WTC11 (cell line): ENCODE results near the gene TRNT1. TPM values are rescaled to one million over a fixed set of nuclear protein-coding genes. Genes with fewer than 3 reads are reported as not detected.

Source experiments
- ATAC-seq: fragments of 200-7000 bp; cut with Tn5 transposase; 2 replicates; pipeline ENCODE4 v1.10.0; 2021; ENCODE audit warnings: mild to moderate bottlenecking, moderate library complexity
- CTCF ChIA-PET: fragments of 300-600 bp; sonication (Branson Sonifier 250); formaldehyde crosslinking; loops from one replicate; lab custom pipeline; 2021; ENCODE audit warnings: antibody characterized with exemption; lab: Charles Lee
- POLR2A ChIA-PET: fragments of 350-600 bp; sonication (Branson Sonifier 250); formaldehyde crosslinking; loops from one replicate; lab custom pipeline; 2021; ENCODE audit warnings: antibody characterized with exemption; lab: Charles Lee
- DNase-seq: peaks from one replicate; pipeline ENCODE4 v3.0.0; 2021; ENCODE audit warnings: low spot score
- H3K27ac Mint-ChIP-seq: 2 replicates; pipeline ENCODE4 v1.8.0; 2021; ENCODE audit warnings: mixed read lengths
- H3K27me3 Mint-ChIP-seq: 2 replicates; pipeline ENCODE4 v1.8.0; 2021; ENCODE audit warnings: low read depth, mild to moderate bottlenecking, moderate library complexity, mixed read lengths
- H3K36me3 Mint-ChIP-seq: 2 replicates; pipeline ENCODE4 v1.8.0; 2021; ENCODE audit warnings: mixed read lengths
- H3K4me1 Mint-ChIP-seq: 2 replicates; pipeline ENCODE4 v1.8.0; 2022; ENCODE audit warnings: mixed read lengths
- H3K4me3 Mint-ChIP-seq: 2 replicates; pipeline ENCODE4 v1.8.0; 2021; ENCODE audit warnings: mild to moderate bottlenecking, moderate library complexity, mixed read lengths
- H3K9me3 Mint-ChIP-seq: 2 replicates; pipeline ENCODE4 v1.8.0; 2021; ENCODE audit warnings: mixed read lengths
- ARID4B ChIP-seq: sonication (generic); formaldehyde crosslinking; IDR thresholded peaks from 2 replicates; pipeline ENCODE4 v1.8.0; 2023; ENCODE audit warnings: missing genetic modification reagents, mild to moderate bottlenecking, borderline replicate concordance
- ATF1 ChIP-seq: sonication (generic); formaldehyde crosslinking; IDR thresholded peaks from 2 replicates; pipeline ENCODE4 v1.8.1; 2023; ENCODE audit warnings: mild to moderate bottlenecking, moderate library complexity, missing genetic modification reagents
- ATF2 ChIP-seq: sonication (generic); formaldehyde crosslinking; IDR thresholded peaks from 2 replicates; pipeline ENCODE4 v1.8.1; 2022; ENCODE audit warnings: low read depth, missing genetic modification reagents, borderline replicate concordance
- CDX4 ChIP-seq: fragments of 250-450 bp; sonication (Bioruptor Pico); IDR thresholded peaks from 2 replicates; pipeline ENCODE4 v1.9.0; 2021; ENCODE audit warnings: moderate library complexity, mild to moderate bottlenecking, inconsistent platforms, borderline replicate concordance
- CREB1 ChIP-seq: sonication (generic); formaldehyde crosslinking; IDR thresholded peaks from 2 replicates; pipeline ENCODE4 v1.8.0; 2023; ENCODE audit warnings: mild to moderate bottlenecking, missing genetic modification reagents
- E2F4 ChIP-seq: sonication (generic); formaldehyde crosslinking; IDR thresholded peaks from 2 replicates; pipeline ENCODE4 v1.8.1; 2022; ENCODE audit warnings: low read depth, mild to moderate bottlenecking, moderate library complexity, missing genetic modification reagents, borderline replicate concordance
- FOXP1 ChIP-seq: sonication (generic); formaldehyde crosslinking; IDR thresholded peaks from 2 replicates; pipeline ENCODE4 v1.8.0; 2022; ENCODE audit warnings: missing genetic modification reagents, mild to moderate bottlenecking, moderate library complexity, borderline replicate concordance
- MLX ChIP-seq: sonication (generic); formaldehyde crosslinking; IDR thresholded peaks from 2 replicates; pipeline ENCODE4 v1.8.1; 2023; ENCODE audit warnings: mild to moderate bottlenecking, missing genetic modification reagents, moderate library complexity
- NFE2L1 ChIP-seq: sonication (generic); formaldehyde crosslinking; IDR thresholded peaks from 2 replicates; pipeline ENCODE4 v1.8.1; 2023; ENCODE audit warnings: missing genetic modification reagents
- NR1H2 ChIP-seq: sonication (generic); formaldehyde crosslinking; IDR thresholded peaks from 2 replicates; pipeline ENCODE4 v1.9.0; 2021; ENCODE audit warnings: mild to moderate bottlenecking, moderate library complexity, missing genetic modification reagents
- PRDM15 ChIP-seq: sonication (generic); formaldehyde crosslinking; IDR thresholded peaks from 2 replicates; pipeline ENCODE4 v1.8.0; 2022; ENCODE audit warnings: missing genetic modification reagents
- PREB ChIP-seq: sonication (generic); formaldehyde crosslinking; IDR thresholded peaks from 2 replicates; pipeline ENCODE4 v1.8.1; 2022; ENCODE audit warnings: mild to moderate bottlenecking, missing genetic modification reagents, moderate library complexity, borderline replicate concordance
- RELA ChIP-seq: sonication (generic); formaldehyde crosslinking; IDR thresholded peaks from 2 replicates; pipeline ENCODE4 v1.8.1; 2022; ENCODE audit warnings: missing genetic modification reagents, mild to moderate bottlenecking, borderline replicate concordance
- RORB ChIP-seq: fragments of 250-450 bp; sonication (Bioruptor Pico); IDR thresholded peaks from 2 replicates; pipeline ENCODE4 v1.9.0; 2021; ENCODE audit warnings: mild to moderate bottlenecking
- TEAD1 ChIP-seq: sonication (generic); formaldehyde crosslinking; IDR thresholded peaks from 2 replicates; pipeline ENCODE4 v1.8.0; 2022; ENCODE audit warnings: mild to moderate bottlenecking, missing genetic modification reagents
- ZMAT4 ChIP-seq: fragments of 250-450 bp; sonication (Bioruptor Pico); IDR thresholded peaks from 2 replicates; pipeline ENCODE4 v1.9.0; 2021; ENCODE audit warnings: mild to moderate bottlenecking
- ZNF121 ChIP-seq: sonication (generic); formaldehyde crosslinking; IDR thresholded peaks from 2 replicates; pipeline ENCODE4 v1.8.0; 2023; ENCODE audit warnings: missing genetic modification reagents
- ZNF281 ChIP-seq: sonication (generic); formaldehyde crosslinking; IDR thresholded peaks from 2 replicates; pipeline ENCODE4 v1.8.0; 2023; ENCODE audit warnings: mild to moderate bottlenecking, missing genetic modification reagents
- ZNF423 ChIP-seq: fragments of 250-450 bp; sonication (Bioruptor Pico); IDR thresholded peaks from 2 replicates; pipeline ENCODE4 v2.1.2; 2022; ENCODE audit warnings: mild to moderate bottlenecking, moderate library complexity
- total RNA-seq: library from RNA; stranded (reverse); gene quantifications from 3 replicates; pipeline ENCODE4 v1.2.3, GENCODE V29; 2021

Gene TRNT1
- total RNA-seq, 1 experiment from 2014 or later, result 18.8 TPM

- TF ChIP-seq PREB (CRISPR knock-in tag) (no peak), NFE2L1 (CRISPR knock-in tag) (no peak), ATF2 (no peak), CREB1 (CRISPR knock-in tag) (no peak), RELA (CRISPR knock-in tag) (no peak), CDX4 (CRISPR knock-in tag) (no peak), FOXP1 (CRISPR knock-in tag) (no peak), MLX (CRISPR knock-in tag) (no peak)
Measured at GRCh38 chr3:3145831-3146230, 19.1 kb downstream of the TRNT1 start (continued).

GRCh38 chr3:3149560-3149959 lies 22.8 kb downstream of the TRNT1 start:
- no peak overlapping the region for H3K4me3 Mint-ChIP-seq
- ChIA-PET POLR2A (no interaction called here), CTCF (no interaction called here)
- H3K27ac Mint-ChIP-seq, result no peak overlapping the region
- H3K27me3 Mint-ChIP-seq, result no peaks in the 10 kb centered on the region
- no peak for DNase-seq
- no peak for ATAC-seq
- no peaks in the 10 kb centered on the region for H3K4me1 Mint-ChIP-seq
- H3K9me3 Mint-ChIP-seq, result 0 out of 2 replicates have a peak, but pooled peaks cover 4% of the 10 kb centered on the region
- H3K36me3 Mint-ChIP-seq, result peaks cover 61% of the 10 kb centered on the region
- no peak for TF ChIP-seq ZNF423 (CRISPR knock-in tag)
- TF ChIP-seq ZMAT4 (CRISPR knock-in tag), result no peak
- no peak for TF ChIP-seq ZNF121 (CRISPR knock-in tag)
- TF ChIP-seq RORB, result no peak
- no peak for TF ChIP-seq ATF1 (CRISPR knock-in tag)
- no peak for TF ChIP-seq ARID4B (CRISPR knock-in tag)
- TF ChIP-seq E2F4, result no peak
- TF ChIP-seq NR1H2 (CRISPR knock-in tag), result no peak
- TF ChIP-seq TEAD1, result no peak
- TF ChIP-seq ZNF281 (CRISPR knock-in tag), result no peak
- no peak for TF ChIP-seq PRDM15
